HG03460 (cell line): ENCODE results near the gene DDX47.

Source experiments
- ATAC-seq: cut with Tn5 transposase; IDR thresholded peaks from one replicate; pipeline ENCODE4 v1.9.1; 2021; ENCODE audit not compliant: unreplicated experiment

Gene DDX47

GRCh38 chr12:12813120-12814101, at the start of gene DDX47:
TSS of gene DDX47 (plus strand) at chr12:12813346. CDS start at chr12:12813368, 22 bp downstream.
- peak; percentile 70 for ATAC-seq

- ATAC-seq: no peak
These were observed 48.3 kb upstream of the DDX47 start for GRCh38 chr12:12764824-12765223.

GRCh38 chr12:12770262-12770661, 42.9 kb upstream of the DDX47 start:
- ATAC-seq: no peak

GRCh38 chr12:12774791-12775190, 38.4 kb upstream of the DDX47 start:
- no peak for ATAC-seq

GRCh38 chr12:12776261-12776660, 36.9 kb upstream of the DDX47 start:
- ATAC-seq: no peak

GRCh38 chr12:12777092-12777491, 36.1 kb upstream of the DDX47 start:
- ATAC-seq: no peak

GRCh38 chr12:12779007-12779406, 34.1 kb upstream of the DDX47 start:
- no peak for ATAC-seq

GRCh38 chr12:12779529-12779928, 33.6 kb upstream of the DDX47 start:
- ATAC-seq: no peak

- no peak for ATAC-seq
These were observed 29.0 kb upstream of the DDX47 start for GRCh38 chr12:12784116-12784515.

- no peak for ATAC-seq
These were observed 28.0 kb upstream of the DDX47 start, which contains the start of gene APOLD1 for GRCh38 chr12:12784911-12785814. TSS of gene APOLD1 (plus strand) at chr12:12785659. CDS start at chr12:12785692, 33 bp downstream.

GRCh38 chr12:12786351-12786705, 26.8 kb upstream of the DDX47 start:
- ATAC-seq: peak; percentile 10

- peak; percentile 76 for ATAC-seq
These were observed 26.2 kb upstream of the DDX47 start for GRCh38 chr12:12786706-12787601.

GRCh38 chr12:12788131-12788530, 25.0 kb upstream of the DDX47 start:
- no peak for ATAC-seq

- peak; percentile 63 for ATAC-seq
These were observed 24.3 kb upstream of the DDX47 start for GRCh38 chr12:12788675-12789368.

- ATAC-seq: no peak
These were observed 22.2 kb upstream of the DDX47 start for GRCh38 chr12:12790956-12791355.

- ATAC-seq: no peak
These were observed 21.3 kb upstream of the DDX47 start for GRCh38 chr12:12791756-12792369.

- no peak for ATAC-seq
These were observed 20.7 kb upstream of the DDX47 start for GRCh38 chr12:12792421-12792820.

GRCh38 chr12:12794686-12795085, 18.5 kb upstream of the DDX47 start:
- no peak for ATAC-seq

- ATAC-seq: no peak
These were observed 17.0 kb upstream of the DDX47 start for GRCh38 chr12:12796171-12796570.
